ENCODE data around the gene TLX1. TPM values are rescaled to one million over a fixed set of nuclear protein-coding genes. Genes with fewer than 3 reads are reported as not detected.

Gene TLX1
- polyA plus RNA-seq, 1 donor: 0.57 TPM

DNA sequence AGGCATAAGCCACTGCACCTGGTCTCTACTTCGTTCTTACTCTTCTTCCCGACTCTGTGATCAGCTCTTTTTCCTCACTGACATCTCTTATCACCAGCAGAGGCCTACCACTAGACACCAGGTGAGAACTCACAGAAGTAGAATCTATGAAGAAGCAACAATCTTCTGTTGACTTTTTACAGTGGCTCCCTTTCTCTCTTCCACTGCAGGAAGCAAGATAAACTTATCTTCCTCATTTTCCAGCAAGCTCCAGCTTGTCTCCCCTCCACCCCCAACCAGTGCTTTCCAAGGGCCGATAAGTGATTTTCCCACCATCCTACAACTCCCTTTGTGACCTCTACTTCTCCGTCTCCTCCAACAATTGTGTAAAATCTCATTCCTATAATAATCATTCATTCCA, 45.5 kb downstream of the TLX1 start:
- H3K27me3 ChIP-seq (ENCODE audit: control insufficient read depth, insufficient read depth, low read length): peaks cover 5% of the 10 kb centered on the region
- peaks cover 5% of the 10 kb centered on the region for H3K9me3 ChIP-seq (ENCODE audit: control insufficient read depth, low read depth, low read length)
- no peak for DNase-seq
- no peaks in the 10 kb centered on the region for H3K36me3 ChIP-seq (ENCODE audit: control insufficient read depth, insufficient read depth, low read length)
- H3K27ac ChIP-seq (ENCODE audit: low read length): no peak overlapping the region
- 76% methylated on average over 2 of the region's 4 CpGs for WGBS (ENCODE audit: insufficient coverage, low lambda C conversion rate)
- no peak overlapping the region for H3K4me3 ChIP-seq (ENCODE audit: low read length)
- H3K4me1 ChIP-seq (ENCODE audit: control insufficient read depth, insufficient read depth, low read length): no peaks in the 10 kb centered on the region

DNA sequence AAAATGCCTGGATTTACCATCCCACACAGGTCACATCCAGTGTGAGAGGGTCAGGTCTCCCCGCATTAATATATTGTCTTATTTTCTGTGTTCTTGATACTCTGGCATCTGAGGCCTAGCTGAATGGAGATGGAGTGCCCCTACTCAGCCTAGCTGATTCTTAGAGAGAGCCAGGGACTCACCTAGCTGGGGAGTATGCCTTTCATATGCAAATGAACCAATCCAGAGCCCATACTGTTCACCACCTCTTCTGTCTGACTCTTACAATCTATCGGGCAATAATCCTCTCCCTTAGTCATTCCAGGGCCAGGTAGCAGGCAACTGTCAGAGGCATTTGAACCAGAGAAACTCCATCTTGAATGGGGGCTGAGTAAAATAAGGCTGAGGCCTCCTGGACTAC, 51.8 kb downstream of the TLX1 start:
- no peaks in the 10 kb centered on the region for H3K36me3 ChIP-seq (ENCODE audit: control insufficient read depth, insufficient read depth, low read length)
- H3K27ac ChIP-seq (ENCODE audit: low read length): no peak overlapping the region
- H3K4me1 ChIP-seq (ENCODE audit: control insufficient read depth, insufficient read depth, low read length): no peaks in the 10 kb centered on the region
- no peaks in the 10 kb centered on the region for H3K9me3 ChIP-seq (ENCODE audit: control insufficient read depth, low read depth, low read length)
- no peak for DNase-seq
- WGBS (ENCODE audit: insufficient coverage, low lambda C conversion rate): no CpG with 5 or more reads among the region's 2 CpGs
- H3K27me3 ChIP-seq (ENCODE audit: control insufficient read depth, insufficient read depth, low read length): peaks cover 21% of the 10 kb centered on the region
- no peak overlapping the region for H3K4me3 ChIP-seq (ENCODE audit: low read length)

DNA sequence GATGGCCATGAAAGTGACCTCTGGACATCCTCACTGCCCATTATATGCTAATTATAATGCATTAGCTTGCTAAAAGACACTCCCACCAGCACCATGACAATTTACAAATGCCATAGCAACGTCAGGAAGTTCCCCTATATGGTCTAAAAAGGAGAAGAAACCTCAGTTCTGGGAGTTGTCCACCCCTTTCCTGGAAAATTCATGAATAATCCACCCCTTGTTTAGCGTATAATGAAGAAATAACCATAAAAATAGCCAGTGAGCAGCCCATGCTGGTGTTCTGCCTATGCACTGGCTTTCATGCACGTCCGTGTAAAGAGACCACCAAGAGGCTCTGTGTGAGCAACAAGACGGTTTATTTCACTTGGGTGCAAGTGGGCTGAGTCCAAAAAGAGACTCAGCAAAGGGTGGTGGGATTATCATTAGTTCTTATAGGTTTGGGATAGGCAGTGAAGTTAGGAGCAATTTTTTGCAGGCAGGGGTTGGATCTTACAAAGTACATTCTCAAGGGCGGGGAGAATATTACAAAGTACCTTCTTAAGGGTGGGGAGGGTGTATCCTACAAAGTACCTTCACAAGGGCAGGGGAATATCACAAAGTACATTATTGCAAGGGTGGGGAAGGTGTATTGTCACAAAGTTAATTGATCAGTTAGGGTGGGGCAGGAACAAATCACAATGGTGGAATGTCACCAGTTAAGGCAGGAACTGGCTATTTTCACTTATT, 52.5 kb downstream of the TLX1 start:
- peaks cover 20% of the 10 kb centered on the region for H3K27me3 ChIP-seq (ENCODE audit: control insufficient read depth, insufficient read depth, low read length)
- H3K4me3 ChIP-seq (ENCODE audit: low read length): no peak overlapping the region
- H3K4me1 ChIP-seq (ENCODE audit: control insufficient read depth, insufficient read depth, low read length): no peaks in the 10 kb centered on the region
- H3K9me3 ChIP-seq (ENCODE audit: control insufficient read depth, low read depth, low read length): no peaks in the 10 kb centered on the region
- WGBS (ENCODE audit: insufficient coverage, low lambda C conversion rate): 40% methylated on average over 1 of the region's 6 CpGs
- no peak for DNase-seq
- H3K36me3 ChIP-seq (ENCODE audit: control insufficient read depth, insufficient read depth, low read length): no peaks in the 10 kb centered on the region
- H3K27ac ChIP-seq (ENCODE audit: low read length): no peak overlapping the region

Other genes with a start within 250 kb of the TLX1 start
- 29.1 TPM for gene SLF2, start 218.3 kb upstream of the TLX1 start, polyA plus RNA-seq
- gene SEMA4G, start 161.8 kb upstream of the TLX1 start, polyA plus RNA-seq: 121 TPM
- 83.3 TPM for gene MRPL43, start 143.8 kb upstream of the TLX1 start, polyA plus RNA-seq
- gene TWNK, start 143.8 kb upstream of the TLX1 start, polyA plus RNA-seq: 9.8 TPM
- gene LZTS2, start 131.5 kb upstream of the TLX1 start, polyA plus RNA-seq: 56.8 TPM
- gene PDZD7, start 100.2 kb upstream of the TLX1 start, polyA plus RNA-seq: 95.8 TPM
- 274 TPM for gene SFXN3, start 100.1 kb upstream of the TLX1 start, polyA plus RNA-seq
- 29.0 TPM for gene KAZALD1, start 69.3 kb upstream of the TLX1 start, polyA plus RNA-seq
- gene LBX1, start 98.2 kb downstream of the TLX1 start, polyA plus RNA-seq: 0.03 TPM
- 14.4 TPM for gene BTRC, start 222.9 kb downstream of the TLX1 start, polyA plus RNA-seq